HG02623 (cell line): Measurements from ENCODE around the gene BAIAP2L1.
"Not testable (repeated sequence)": the region's sequence is repeated elsewhere in the genome, so short reads cannot be mapped to it uniquely, and the experiment has no call there.

Experiments used
- ATAC-seq: cut with Tn5 transposase; IDR thresholded peaks from one replicate; pipeline ENCODE4 v1.9.1; 2021; ENCODE audit warnings: moderate library complexity; ENCODE audit not compliant: unreplicated experiment

Gene BAIAP2L1

GRCh38 chr7:98399890-98400541 is 874 bp downstream of the BAIAP2L1 start:
- no peak for ATAC-seq

GRCh38 chr7:98399462-98399861 is 1.4 kb downstream of the BAIAP2L1 start:
- ATAC-seq: no peak

GRCh38 chr7:98398567-98399372 is 2.1 kb downstream of the BAIAP2L1 start:
- no peak for ATAC-seq

GRCh38 chr7:98396768-98397167 is 4.1 kb downstream of the BAIAP2L1 start:
- ATAC-seq: no peak

- no peak for ATAC-seq
Observed at GRCh38 chr7:98395951-98396350, 4.9 kb downstream of the BAIAP2L1 start.

- no peak for ATAC-seq
Observed at GRCh38 chr7:98395481-98395880, 5.4 kb downstream of the BAIAP2L1 start.

- no peak for ATAC-seq
Observed at GRCh38 chr7:98394377-98394836, 6.5 kb downstream of the BAIAP2L1 start.

- ATAC-seq: no peak
Observed at GRCh38 chr7:98387544-98388226, 13.2 kb downstream of the BAIAP2L1 start.

- no peak for ATAC-seq
Observed at GRCh38 chr7:98387131-98387530, 13.8 kb downstream of the BAIAP2L1 start.

- not testable (repeated sequence) for ATAC-seq
Observed at GRCh38 chr7:98385532-98385931, 15.4 kb downstream of the BAIAP2L1 start.

- ATAC-seq: no peak
Observed at GRCh38 chr7:98378210-98378819, 22.6 kb downstream of the BAIAP2L1 start.

GRCh38 chr7:98376711-98377110 is 24.2 kb downstream of the BAIAP2L1 start:
- ATAC-seq: no peak

- no peak for ATAC-seq
Observed at GRCh38 chr7:98375664-98376063, 25.2 kb downstream of the BAIAP2L1 start.

GRCh38 chr7:98374285-98374680 is 26.6 kb downstream of the BAIAP2L1 start:
- no peak for ATAC-seq

GRCh38 chr7:98372993-98373392 is 27.9 kb downstream of the BAIAP2L1 start:
- no peak for ATAC-seq

- ATAC-seq: no peak
Observed at GRCh38 chr7:98369726-98370125, 31.2 kb downstream of the BAIAP2L1 start.

GRCh38 chr7:98368716-98369115 is 32.2 kb downstream of the BAIAP2L1 start:
- no peak for ATAC-seq

- no peak for ATAC-seq
Observed at GRCh38 chr7:98366562-98366938, 34.3 kb downstream of the BAIAP2L1 start.

GRCh38 chr7:98365863-98366561 is 34.9 kb downstream of the BAIAP2L1 start:
- ATAC-seq: no peak

GRCh38 chr7:98364220-98364619 is 36.7 kb downstream of the BAIAP2L1 start:
- ATAC-seq: no peak

GRCh38 chr7:98362517-98362916 is 38.4 kb downstream of the BAIAP2L1 start:
- no peak for ATAC-seq
